AG10803 (cell line): ENCODE measurements around the gene IRF2.
A peak's percentile ranks its signal among the peaks of the same experiment; 100 is the strongest.

Experiments
- DNase-seq: peaks from one replicate; pipeline ENCODE4 v3.0.0; 2010; ENCODE audit warnings: low read depth
- H3K4me3 ChIP-seq: 2 replicates; pipeline ENCODE4 v1.5.1; 2011; ENCODE audit warnings: mild to moderate bottlenecking, low read length, control low read depth
- TF ChIP-seq, protein P1 (sequence below): conservative IDR thresholded peaks from 2 replicates; pipeline ENCODE4 v1.5.1; 2011; ENCODE audit warnings: mild to moderate bottlenecking, low read length, control low read depth, inconsistent platforms

IRF2 gene

DNA sequence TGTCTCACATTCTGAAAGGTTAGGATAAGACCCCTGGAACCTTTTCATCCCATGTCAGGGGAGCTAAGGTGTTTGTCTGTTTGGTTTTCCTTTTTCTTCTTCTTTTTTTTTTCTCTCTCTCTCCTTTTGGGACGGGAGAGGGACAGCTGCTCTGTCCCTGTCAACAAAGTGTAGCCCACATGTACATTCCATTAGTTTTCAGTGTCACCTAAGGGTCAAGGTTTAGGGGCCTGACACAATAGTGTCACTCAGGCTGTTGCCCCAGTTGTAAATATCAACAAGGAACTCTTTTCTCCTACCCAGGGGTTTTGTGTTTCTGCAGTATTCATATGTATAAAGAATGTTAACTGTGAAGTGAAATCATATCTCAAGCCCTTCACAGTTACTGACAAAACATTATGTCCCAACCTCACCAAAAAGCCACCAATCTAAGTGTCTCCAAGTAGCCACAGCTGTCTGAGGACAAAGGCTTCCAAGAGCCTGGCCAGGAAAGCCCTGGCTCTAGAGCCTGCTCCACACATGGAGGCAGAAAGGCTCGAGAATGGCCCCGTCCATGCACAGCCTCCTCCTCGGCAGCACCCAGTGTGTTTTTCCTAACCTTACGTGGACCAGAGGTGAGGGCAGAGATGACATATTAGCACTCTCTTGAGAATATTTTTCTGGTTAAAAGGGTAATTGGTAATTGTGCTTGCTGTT lies 9.4 kb downstream of the IRF2 start:
- TF ChIP-seq, protein P1, sequence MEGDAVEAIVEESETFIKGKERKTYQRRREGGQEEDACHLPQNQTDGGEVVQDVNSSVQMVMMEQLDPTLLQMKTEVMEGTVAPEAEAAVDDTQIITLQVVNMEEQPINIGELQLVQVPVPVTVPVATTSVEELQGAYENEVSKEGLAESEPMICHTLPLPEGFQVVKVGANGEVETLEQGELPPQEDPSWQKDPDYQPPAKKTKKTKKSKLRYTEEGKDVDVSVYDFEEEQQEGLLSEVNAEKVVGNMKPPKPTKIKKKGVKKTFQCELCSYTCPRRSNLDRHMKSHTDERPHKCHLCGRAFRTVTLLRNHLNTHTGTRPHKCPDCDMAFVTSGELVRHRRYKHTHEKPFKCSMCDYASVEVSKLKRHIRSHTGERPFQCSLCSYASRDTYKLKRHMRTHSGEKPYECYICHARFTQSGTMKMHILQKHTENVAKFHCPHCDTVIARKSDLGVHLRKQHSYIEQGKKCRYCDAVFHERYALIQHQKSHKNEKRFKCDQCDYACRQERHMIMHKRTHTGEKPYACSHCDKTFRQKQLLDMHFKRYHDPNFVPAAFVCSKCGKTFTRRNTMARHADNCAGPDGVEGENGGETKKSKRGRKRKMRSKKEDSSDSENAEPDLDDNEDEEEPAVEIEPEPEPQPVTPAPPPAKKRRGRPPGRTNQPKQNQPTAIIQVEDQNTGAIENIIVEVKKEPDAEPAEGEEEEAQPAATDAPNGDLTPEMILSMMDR: no peak
- no peak for DNase-seq
- H3K4me3 ChIP-seq: no peak overlapping the region

DNA sequence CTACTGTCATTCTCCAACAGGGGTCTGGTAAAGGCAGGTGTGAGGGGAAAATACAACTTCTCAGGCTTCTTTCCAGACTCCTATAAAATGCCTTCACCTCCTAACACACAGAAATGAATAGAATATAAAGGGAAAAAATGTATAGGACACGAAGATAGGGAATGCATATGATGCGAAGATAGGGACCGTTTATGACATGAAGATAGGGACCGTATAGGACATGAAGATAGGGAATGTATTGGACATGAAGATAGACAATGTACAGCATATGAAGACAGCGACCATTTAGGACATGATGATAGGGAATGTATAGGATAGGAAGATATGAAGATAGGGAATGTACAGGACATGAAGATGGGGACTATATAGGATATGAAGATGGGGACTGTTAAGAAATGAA lies 10.5 kb downstream of the IRF2 start:
- TF ChIP-seq, protein P1: no peak
- no peak for DNase-seq
- H3K4me3 ChIP-seq: no peak overlapping the region

DNA sequence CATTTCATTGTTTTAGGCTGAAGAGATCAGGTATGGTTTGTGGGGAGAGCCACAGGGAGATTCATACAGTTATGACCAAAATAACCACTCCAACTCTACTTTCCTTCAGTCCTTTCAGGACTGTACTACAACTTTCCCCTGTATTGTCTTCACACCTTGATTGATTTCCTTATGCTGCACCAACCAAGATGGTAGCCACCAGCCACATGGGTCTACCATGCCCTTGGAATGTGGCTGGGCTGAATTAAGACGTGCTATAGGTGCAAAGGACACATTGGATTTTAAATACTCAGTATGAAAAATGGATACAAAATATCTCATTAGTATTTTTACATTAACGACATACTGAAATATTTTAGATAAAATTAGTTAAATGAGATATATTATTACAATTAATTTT lies 11.2 kb downstream of the IRF2 start:
- TF ChIP-seq, protein P1: no peak
- DNase-seq: no peak
- no peak overlapping the region for H3K4me3 ChIP-seq

DNA sequence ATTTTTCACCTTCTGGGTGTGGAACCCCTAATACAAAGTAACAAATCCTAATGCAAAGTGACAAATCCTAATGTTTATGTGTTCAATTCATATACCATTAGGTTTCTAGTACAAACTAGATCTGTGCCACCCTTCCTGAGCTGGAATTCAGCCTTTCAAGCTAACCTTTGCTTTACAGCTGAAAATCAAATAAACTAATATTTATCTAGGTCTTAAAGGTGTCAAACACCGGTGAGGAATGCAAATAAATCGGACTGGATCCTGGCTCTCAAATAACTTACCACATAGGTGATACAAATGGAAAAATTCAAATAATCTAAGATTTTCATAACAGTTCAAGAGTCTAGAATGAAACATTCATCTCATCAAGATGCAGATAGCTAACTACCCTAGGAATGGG lies 11.6 kb downstream of the IRF2 start:
- DNase-seq: no peak
- H3K4me3 ChIP-seq: no peak overlapping the region
- TF ChIP-seq, protein P1: no peak

DNA sequence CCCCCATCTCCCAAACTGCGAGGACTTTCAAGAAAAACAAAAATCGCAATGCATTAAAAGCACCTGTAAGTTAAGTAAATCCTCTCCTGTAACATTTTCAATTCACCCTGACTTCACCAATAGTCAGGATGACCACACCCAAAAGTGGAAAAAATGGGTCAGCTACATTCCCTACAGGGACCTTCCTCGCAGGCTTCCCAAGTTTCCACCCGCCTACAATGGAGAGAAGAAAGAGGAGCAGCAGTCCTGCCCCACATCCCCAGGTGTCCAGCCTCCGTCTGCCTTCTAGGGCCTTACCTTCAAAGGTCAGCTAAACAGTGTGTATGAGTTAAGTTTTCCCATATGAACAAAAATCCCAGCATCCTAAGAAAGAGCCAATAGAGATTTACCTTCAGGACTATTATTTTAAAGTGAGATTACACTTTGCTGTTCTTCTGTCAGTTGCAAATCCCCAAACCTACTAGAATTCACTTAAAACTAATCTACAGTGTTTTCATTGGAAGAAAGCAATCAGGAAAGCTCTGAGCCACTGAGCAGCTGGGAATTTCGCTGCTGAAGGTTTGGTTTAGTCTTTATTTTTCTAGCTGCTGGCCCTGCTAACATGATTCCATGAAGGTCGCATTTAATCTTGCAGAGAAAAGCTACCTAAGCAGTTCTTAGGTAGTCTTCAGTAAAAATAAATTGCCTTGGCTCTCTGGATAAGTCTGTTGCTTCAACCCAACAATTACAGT lies 12.5 kb downstream of the IRF2 start:
- no peak overlapping the region for H3K4me3 ChIP-seq
- no peak for DNase-seq
- TF ChIP-seq, protein P1: no peak

DNA sequence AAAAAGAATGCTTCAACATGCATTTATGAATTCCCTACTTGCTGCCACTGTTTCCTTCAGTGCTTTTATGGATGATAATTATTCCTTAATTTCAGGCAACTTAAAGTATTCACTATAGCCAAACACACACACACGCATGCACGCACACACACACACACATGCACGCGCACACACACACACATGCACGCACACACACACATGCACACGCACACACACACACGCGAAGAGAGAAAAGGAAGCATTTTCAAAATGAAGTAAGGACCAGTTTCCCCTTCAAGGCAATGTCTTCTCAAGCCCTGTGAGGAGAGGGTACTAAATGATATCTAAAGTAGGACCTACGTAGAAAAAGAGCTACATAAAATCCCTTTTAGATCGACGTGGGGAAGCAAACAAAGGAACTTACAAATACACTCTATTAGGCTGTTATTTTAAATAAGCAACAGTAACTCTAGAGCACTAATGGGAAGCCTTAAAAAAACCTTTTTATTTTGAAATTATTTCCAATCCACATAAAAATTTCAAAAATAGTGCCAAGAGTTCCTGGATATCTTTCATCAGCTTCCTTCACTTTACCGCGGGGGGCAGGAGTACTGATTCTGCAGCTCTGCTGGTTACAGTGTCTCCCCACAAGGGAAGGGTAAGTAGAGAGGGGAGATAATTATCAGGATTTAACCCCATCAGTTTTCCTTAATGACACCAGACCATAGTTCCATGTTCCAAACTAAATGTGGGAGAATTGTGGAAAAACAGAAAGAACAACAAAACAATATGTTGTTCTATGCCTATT lies 13.7 kb downstream of the IRF2 start:
- TF ChIP-seq, protein P1: no peak
- no peak overlapping the region for H3K4me3 ChIP-seq
- DNase-seq: no peak

DNA sequence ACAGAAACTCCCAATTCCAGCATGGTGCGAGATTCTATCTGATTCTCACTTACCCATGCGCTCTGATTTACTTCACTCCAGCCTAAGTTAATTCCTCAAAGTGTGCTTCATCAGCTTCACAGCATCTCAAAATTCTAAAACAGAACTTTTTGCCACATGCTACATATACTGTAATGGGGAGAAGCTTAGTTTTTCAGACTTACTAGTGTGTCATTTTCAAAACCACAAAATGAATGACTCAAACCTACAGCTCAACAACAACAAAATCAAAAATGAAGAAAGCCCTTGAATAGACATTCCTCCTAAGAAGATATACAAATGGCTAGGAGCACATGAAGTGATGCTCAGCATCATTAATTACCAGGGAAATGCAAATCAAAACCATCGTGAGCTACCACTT lies 14.9 kb downstream of the IRF2 start:
- DNase-seq: peak; percentile 71
- TF ChIP-seq, protein P1: no peak
- H3K4me3 ChIP-seq: no peak overlapping the region
